Measurements from ENCODE around the gene TPSB2. TPM values are rescaled to one million over a fixed set of nuclear protein-coding genes. Genes with fewer than 3 reads are reported as not detected.
"Not testable (repeated sequence)": the region's sequence is repeated elsewhere in the genome, so short reads cannot be mapped to it uniquely, and the experiment has no call there.

TPSB2 gene
- total RNA-seq, 5 donors from 2014 or later (not counting 1 experiment from before 2014, with no cell fraction given): 0.32 to 4.3 (median 0.52) TPM; not detected in 1

- H3K27ac ChIP-seq (ENCODE audit: low read length); H3K27ac Mint-ChIP-seq; CTCF ChIA-PET; H3K9me3 Mint-ChIP-seq; H3K4me3 ChIP-seq (ENCODE audit: control insufficient read depth in 1 of 2, extremely low read depth in 1 of 2, low read length in 1 of 2); POLR2A ChIA-PET; DNase-seq; H3K27me3 ChIP-seq (replicated peaks in 1 of 2; ENCODE audit: control insufficient read depth in 2 of 2, extremely low read depth in 1 of 2, insufficient read depth in 2 of 2, low read length in 1 of 2); H3K27me3 Mint-ChIP-seq; H3K36me3 Mint-ChIP-seq; H3K9me3 ChIP-seq; H3K4me3 Mint-ChIP-seq; H3K4me1 ChIP-seq (ENCODE audit: control insufficient read depth in 1 of 2, extremely low read depth in 1 of 2, insufficient read depth in 2 of 2, low read length in 2 of 2); H3K4me1 Mint-ChIP-seq; H3K36me3 ChIP-seq (ENCODE audit: control insufficient read depth in 2 of 2, extremely low read depth in 1 of 2, insufficient read depth in 1 of 2, low read length in 1 of 2): not testable (repeated sequence)
- WGBS (ENCODE audit: insufficient coverage): no CpG with 5 or more reads among the region's 47 CpGs
- ATAC-seq (replicated peaks in 1 of 4): peak in 2 of 4 experiments; percentile 37 to 53
These were observed 2.2 kb upstream of the TPSB2 start for GRCh38 chr16:1232049-1232748.

GRCh38 chr16:1231301-1231700 is 1.3 kb upstream of the TPSB2 start:
- DNase-seq: peak in 1 of 35 experiments; percentile 1
- 50% methylated on average over 1 of the region's 7 CpGs for WGBS (ENCODE audit: insufficient coverage)
- H3K4me1 Mint-ChIP-seq; ATAC-seq (replicated peaks in 1 of 4); H3K4me1 ChIP-seq (ENCODE audit: control insufficient read depth in 1 of 2, extremely low read depth in 1 of 2, insufficient read depth in 2 of 2, low read length in 2 of 2); H3K9me3 ChIP-seq; H3K27me3 ChIP-seq (replicated peaks in 1 of 2; ENCODE audit: control insufficient read depth in 2 of 2, extremely low read depth in 1 of 2, insufficient read depth in 2 of 2, low read length in 1 of 2); H3K9me3 Mint-ChIP-seq; POLR2A ChIA-PET; H3K36me3 Mint-ChIP-seq; H3K27ac Mint-ChIP-seq; H3K27me3 Mint-ChIP-seq; H3K36me3 ChIP-seq (ENCODE audit: control insufficient read depth in 2 of 2, extremely low read depth in 1 of 2, insufficient read depth in 1 of 2, low read length in 1 of 2); H3K4me3 Mint-ChIP-seq; H3K27ac ChIP-seq (ENCODE audit: low read length); H3K4me3 ChIP-seq (ENCODE audit: control insufficient read depth in 1 of 2, extremely low read depth in 1 of 2, low read length in 1 of 2): not testable (repeated sequence)
- CTCF ChIA-PET: interaction anchor here in 1 of 2 donors (0.7 kb wide), 1 partner anchor 61 kb away, joined by 3 read pairs; no protein-coding TSS in a partner anchor

- H3K27ac Mint-ChIP-seq; H3K4me1 Mint-ChIP-seq; H3K36me3 ChIP-seq (ENCODE audit: control insufficient read depth in 2 of 2, extremely low read depth in 1 of 2, insufficient read depth in 1 of 2, low read length in 1 of 2); ATAC-seq (replicated peaks in 1 of 4); H3K9me3 ChIP-seq; H3K4me1 ChIP-seq (ENCODE audit: control insufficient read depth in 1 of 2, extremely low read depth in 1 of 2, insufficient read depth in 2 of 2, low read length in 2 of 2); H3K36me3 Mint-ChIP-seq; POLR2A ChIA-PET; H3K27me3 ChIP-seq (replicated peaks in 1 of 2; ENCODE audit: control insufficient read depth in 2 of 2, extremely low read depth in 1 of 2, insufficient read depth in 2 of 2, low read length in 1 of 2); H3K27ac ChIP-seq (ENCODE audit: low read length); H3K9me3 Mint-ChIP-seq; H3K4me3 ChIP-seq (ENCODE audit: control insufficient read depth in 1 of 2, extremely low read depth in 1 of 2, low read length in 1 of 2); H3K27me3 Mint-ChIP-seq; H3K4me3 Mint-ChIP-seq: not testable (repeated sequence)
- DNase-seq: peak in 1 of 35 experiments; percentile 2
- CTCF ChIA-PET: interaction anchor here in 1 of 2 donors (0.7 kb wide), 1 partner anchor 60 kb away, joined by 3 read pairs; no protein-coding TSS in a partner anchor
- WGBS (ENCODE audit: insufficient coverage): 77% methylated on average over 8 of the region's 17 CpGs
These were observed 658 bp upstream of the TPSB2 start for GRCh38 chr16:1230471-1231212.

- H3K4me3 ChIP-seq (ENCODE audit: control insufficient read depth in 1 of 2, extremely low read depth in 1 of 2, low read length in 1 of 2); H3K27ac Mint-ChIP-seq; H3K9me3 ChIP-seq; H3K4me3 Mint-ChIP-seq; POLR2A ChIA-PET; H3K4me1 ChIP-seq (ENCODE audit: control insufficient read depth in 1 of 2, extremely low read depth in 1 of 2, insufficient read depth in 2 of 2, low read length in 2 of 2); CTCF ChIA-PET; H3K9me3 Mint-ChIP-seq; H3K36me3 Mint-ChIP-seq; H3K27me3 Mint-ChIP-seq; H3K27me3 ChIP-seq (replicated peaks in 1 of 2; ENCODE audit: control insufficient read depth in 2 of 2, extremely low read depth in 1 of 2, insufficient read depth in 2 of 2, low read length in 1 of 2); H3K4me1 Mint-ChIP-seq; H3K27ac ChIP-seq (ENCODE audit: low read length); H3K36me3 ChIP-seq (ENCODE audit: control insufficient read depth in 2 of 2, extremely low read depth in 1 of 2, insufficient read depth in 1 of 2, low read length in 1 of 2); DNase-seq; ATAC-seq (replicated peaks in 1 of 4): not testable (repeated sequence)
- WGBS (ENCODE audit: insufficient coverage): no CpG with 5 or more reads among the region's 13 CpGs
These were observed 508 bp downstream of the TPSB2 start for GRCh38 chr16:1229476-1229875.

- H3K27ac Mint-ChIP-seq; ATAC-seq (replicated peaks in 1 of 4); CTCF ChIA-PET: not testable (repeated sequence)
These were observed 1.8 kb downstream of the TPSB2 start for GRCh38 chr16:1228227-1228626.

GRCh38 chr16:1226692-1227091 is 3.3 kb downstream of the TPSB2 start:
- H3K27ac ChIP-seq (ENCODE audit: low read length); H3K36me3 Mint-ChIP-seq; H3K4me1 Mint-ChIP-seq; H3K9me3 Mint-ChIP-seq; H3K9me3 ChIP-seq; H3K27me3 ChIP-seq (replicated peaks in 1 of 2; ENCODE audit: control insufficient read depth in 2 of 2, extremely low read depth in 1 of 2, insufficient read depth in 2 of 2, low read length in 1 of 2); CTCF ChIA-PET; H3K4me1 ChIP-seq (ENCODE audit: control insufficient read depth in 1 of 2, extremely low read depth in 1 of 2, insufficient read depth in 2 of 2, low read length in 2 of 2); H3K36me3 ChIP-seq (ENCODE audit: control insufficient read depth in 2 of 2, extremely low read depth in 1 of 2, insufficient read depth in 1 of 2, low read length in 1 of 2); H3K4me3 Mint-ChIP-seq; DNase-seq; H3K27me3 Mint-ChIP-seq; H3K4me3 ChIP-seq (ENCODE audit: control insufficient read depth in 1 of 2, extremely low read depth in 1 of 2, low read length in 1 of 2); POLR2A ChIA-PET; H3K27ac Mint-ChIP-seq; ATAC-seq (replicated peaks in 1 of 4): not testable (repeated sequence)
- 52% methylated on average over 10 of the region's 14 CpGs for WGBS (ENCODE audit: insufficient coverage)

More at GRCh38 chr16:1228227-1228626, 1.8 kb downstream of the TPSB2 start:
- H3K36me3 ChIP-seq (ENCODE audit: control insufficient read depth in 2 of 2, extremely low read depth in 1 of 2, insufficient read depth in 1 of 2, low read length in 1 of 2); H3K27ac ChIP-seq (ENCODE audit: low read length); H3K4me3 Mint-ChIP-seq; H3K9me3 ChIP-seq; H3K36me3 Mint-ChIP-seq; H3K4me1 ChIP-seq (ENCODE audit: control insufficient read depth in 1 of 2, extremely low read depth in 1 of 2, insufficient read depth in 2 of 2, low read length in 2 of 2); H3K27me3 Mint-ChIP-seq; H3K4me1 Mint-ChIP-seq; H3K4me3 ChIP-seq (ENCODE audit: control insufficient read depth in 1 of 2, extremely low read depth in 1 of 2, low read length in 1 of 2); H3K27me3 ChIP-seq (replicated peaks in 1 of 2; ENCODE audit: control insufficient read depth in 2 of 2, extremely low read depth in 1 of 2, insufficient read depth in 2 of 2, low read length in 1 of 2); H3K9me3 Mint-ChIP-seq; POLR2A ChIA-PET: not testable (repeated sequence)
- 73% methylated on average over 3 of the region's 7 CpGs for WGBS (ENCODE audit: insufficient coverage)
- peak in 1 of 35 experiments; percentile 2 for DNase-seq

Measured in T-cell (primary cell).